ENCODE data around the gene GAL.

Gene GAL

DNA sequence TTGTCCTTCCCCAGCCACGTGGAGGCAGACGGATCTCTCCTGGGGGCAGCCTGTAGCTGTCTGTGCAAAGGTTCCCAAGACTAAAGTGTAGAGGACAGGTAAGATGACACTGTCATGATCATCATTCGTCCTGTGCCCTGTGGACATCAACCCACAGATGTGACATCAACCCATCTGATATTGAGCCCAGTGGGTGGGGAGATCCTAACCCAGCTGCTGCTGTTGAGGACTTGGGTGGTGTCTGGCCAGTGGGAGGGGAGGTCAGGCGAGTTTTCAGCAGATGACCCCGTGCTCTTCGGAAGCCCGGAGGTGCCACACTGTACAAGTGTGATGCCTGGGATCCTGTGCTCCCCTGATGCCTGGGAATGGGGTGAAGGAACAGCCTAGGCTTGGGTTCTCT, 1.2 kb upstream of the GAL start:
- DNase-seq: no peak

DNA sequence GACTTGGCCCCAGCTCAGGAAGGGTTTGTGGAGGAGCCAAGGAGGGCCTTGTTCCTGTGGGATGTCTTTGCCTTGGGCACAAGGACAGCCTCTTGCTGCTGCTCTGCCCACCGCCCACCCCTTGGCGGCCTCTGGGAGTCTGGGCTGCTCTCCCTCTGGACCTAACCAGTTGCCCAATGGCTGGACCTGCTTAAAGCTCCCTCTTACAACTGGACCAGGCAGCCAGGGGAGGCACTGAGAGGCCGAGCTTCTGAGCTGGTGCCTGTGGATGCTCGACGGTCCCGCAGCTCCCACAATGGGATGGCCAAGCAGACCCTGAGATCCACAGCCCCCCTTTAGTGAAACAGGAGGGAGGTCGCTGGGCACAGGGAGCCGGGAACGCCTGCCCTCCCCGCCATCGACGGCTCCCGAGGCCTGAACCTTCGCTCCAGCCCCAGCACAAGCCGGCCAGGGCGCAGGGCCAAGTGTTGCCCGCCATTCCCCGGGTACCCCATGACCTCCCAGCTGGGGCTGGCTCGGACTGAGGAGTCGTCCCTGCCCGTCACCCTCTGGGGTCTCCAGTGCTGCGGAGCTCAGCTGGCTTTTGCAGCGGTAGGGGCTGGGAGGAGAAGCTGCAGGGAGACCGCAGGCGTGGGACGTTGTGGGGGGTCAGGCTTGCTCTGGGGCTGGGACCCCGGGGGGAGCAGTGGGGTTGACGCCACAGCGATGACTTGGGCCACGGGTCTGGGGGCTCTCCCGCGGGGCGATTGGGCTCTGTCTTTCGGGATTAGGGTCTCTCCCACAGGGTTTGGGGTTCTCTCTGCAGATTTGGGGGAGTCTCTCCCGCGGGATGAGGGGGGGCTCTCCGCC, 584 bp upstream of the GAL start:
- DNase-seq: no peak

DNA sequence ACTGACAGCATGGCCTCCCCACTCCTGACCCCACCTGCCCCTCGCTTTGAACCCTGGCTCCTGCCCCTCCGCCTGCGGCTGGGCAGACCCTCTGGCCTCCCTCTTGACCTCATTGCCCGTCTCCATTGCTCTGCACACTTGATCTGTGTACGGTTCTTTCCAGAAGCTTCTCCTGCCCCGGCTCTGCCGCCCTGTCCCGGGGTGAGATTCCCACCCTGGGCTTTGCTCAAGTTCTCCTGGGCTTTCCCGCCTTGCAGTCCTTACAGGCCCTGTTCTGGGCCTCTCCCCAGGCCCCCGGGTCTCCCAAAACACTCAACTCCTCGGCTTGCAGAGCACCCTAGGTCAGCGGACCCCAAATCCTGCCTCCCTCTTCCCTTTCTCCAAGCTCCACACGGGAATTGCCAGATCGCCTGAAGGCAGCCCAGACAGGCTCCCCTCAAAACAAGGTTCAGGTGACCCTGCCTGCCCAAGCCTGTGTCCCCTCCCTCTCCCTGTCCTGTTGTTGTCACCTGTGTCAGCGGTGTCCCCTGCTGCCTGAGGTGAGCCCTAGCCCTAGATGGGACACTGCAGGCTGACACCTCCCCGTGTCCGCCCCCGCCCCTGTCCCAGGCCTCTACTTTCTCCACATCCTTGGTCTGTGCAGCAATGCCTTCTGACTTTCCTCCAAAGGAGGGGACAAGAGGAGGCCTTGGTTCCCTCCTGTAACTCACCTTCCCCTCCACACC, 1.5 kb downstream of the GAL start:
- no peak for DNase-seq

DNA sequence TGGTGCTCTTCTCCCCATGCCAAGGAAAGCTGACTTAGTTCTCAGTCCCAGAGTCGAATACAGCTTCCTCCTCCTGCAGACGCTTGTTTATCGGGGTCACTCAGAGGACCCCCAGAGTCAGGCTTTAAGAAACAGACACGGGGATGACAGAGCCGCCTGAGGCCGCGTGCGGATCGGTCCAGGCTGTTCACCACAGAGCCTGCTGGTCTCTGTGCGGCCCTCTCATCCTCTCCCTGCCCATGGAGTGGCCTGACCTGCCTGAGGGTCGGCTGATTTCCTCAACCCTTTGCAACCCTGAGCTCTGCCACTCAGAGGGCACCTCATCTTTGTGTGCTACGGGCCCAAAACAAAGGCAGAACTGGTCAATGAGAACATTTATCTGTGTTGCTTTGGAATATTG, 2.1 kb downstream of the GAL start:
- DNase-seq: no peak

DNA sequence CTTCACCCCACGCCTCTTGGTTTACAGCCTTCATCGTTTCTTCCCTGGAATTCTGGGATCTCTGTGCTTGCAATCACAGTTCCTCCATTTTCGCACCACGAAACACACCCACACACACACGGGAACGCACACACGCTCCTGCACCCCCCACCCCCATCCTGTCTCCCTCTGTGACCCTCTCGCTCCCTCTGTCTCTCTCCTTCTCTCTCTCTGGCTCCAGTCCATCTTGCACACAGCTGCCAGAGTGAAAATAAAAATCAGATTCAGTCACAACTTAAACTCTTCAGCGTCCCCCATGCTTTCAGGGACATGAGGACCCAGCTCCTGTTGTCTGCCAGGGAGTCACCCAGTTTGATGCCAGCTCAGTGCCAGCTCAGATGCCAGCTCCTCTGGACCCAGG, 3.0 kb downstream of the GAL start:
- no peak for DNase-seq

DNA sequence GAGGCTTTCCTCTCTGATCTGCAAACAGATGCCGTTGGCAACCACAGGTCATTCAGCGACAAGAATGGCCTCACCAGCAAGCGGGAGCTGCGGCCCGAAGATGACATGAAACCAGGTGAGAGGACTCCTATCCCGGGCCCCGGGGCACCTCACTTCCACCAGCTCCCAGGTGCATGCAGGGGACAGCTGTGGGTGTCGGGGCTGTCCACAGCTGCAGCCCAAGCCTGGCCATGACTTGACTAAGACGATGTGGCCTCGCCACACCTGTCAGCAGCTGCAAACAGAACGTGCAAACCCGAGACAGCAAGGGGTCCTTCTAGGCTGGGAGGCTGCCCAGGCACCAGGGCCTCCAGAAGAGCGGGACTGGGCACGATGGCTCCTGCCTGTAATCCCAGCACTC, 3.6 kb downstream of the GAL start:
- no peak for DNase-seq

- no peak for DNase-seq
Measured at GRCh38 chr11:68688881-68689280, 4.5 kb downstream of the GAL start.

DNA sequence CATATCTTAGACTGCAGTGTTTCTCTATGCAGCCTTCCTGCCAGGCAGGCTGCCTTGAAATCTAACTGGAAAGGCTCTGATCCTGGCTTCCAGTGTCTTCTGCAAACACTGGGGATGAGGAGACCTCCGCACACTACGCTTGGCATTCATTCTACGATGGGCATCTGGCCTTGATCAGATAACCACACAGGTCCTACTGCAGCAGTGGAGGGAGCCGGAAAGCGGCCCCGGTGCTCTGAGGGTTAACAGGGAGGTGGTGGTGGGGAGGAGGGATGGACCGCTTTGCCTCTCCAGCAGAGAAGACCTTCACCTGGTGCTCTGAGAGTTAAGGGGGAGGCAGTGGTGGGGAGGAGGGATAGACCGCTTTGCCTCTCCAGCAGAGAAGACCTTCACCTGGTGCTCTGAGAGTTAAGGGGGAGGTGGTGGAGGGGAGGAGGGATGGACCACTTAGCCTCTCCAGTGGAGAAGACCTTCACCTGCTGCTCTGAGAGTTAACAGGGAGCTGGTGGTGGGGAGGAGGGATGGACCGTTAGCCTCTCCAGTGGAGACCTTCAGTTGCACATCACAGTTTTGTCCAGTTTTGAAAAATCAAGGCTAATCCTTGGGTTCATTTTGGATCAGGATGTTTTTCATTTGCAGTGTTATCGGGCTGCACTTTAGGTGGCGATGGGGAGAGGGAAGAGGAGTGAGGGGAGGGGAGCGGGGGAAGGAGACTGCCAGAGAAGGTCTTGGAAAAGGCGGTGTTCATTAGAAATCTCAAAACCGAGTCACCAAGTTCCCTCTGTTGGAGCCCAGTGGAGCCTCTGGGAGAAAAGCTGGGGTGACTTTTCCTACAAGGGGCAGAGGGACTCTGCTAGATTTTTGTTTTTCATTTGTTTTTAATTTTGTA, 5.6 kb downstream of the GAL start:
- no peak for DNase-seq

DNA sequence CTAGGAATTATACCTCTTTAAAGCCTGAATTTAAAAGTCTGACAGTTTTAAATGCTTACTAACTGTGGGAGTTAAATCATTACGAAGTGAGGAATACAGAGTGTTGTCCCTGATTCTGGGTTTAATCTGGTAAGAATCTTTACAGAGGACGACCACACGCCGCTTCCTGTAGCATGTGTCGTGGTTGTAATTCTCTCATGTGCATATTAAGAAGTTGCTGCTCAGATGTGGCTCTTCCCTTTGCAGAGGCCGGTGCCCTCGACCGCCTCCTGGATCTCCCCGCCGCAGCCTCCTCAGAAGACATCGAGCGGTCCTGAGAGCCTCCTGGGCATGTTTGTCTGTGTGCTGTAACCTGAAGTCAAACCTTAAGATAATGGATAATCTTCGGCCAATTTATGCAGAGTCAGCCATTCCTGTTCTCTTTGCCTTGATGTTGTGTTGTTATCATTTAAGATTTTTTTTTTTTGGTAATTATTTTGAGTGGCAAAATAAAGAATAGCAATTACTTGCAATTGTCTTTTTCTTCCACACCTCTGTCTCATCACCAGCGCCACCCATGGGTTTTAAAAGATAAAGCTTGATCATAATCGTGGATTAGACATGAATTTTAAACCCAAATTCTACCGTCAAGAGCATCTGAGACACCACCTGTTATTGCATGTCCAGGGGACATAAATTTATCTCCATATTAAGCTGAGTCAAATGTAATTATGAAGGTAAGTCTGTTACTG, 6.5 kb downstream of the GAL start:
- peak; percentile 33 for DNase-seq

DNA sequence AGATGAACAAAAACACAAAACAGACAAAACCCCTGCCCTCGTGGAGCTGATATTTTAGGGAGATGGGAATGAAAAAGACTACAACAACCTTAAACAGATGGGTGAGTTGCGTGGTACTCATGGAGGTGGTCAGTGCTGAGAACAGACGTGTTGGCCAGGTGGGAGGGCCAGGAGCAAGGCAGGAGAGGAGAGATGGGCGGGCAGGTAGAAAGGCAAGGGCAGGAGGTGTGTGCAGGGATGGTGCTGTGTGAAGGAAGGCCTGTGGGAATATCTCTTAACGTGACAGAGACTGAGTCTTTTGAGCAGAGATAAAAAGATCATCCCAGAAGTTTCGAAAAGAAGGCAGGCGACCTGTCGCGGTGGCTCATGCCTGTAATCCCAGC, 7.0 kb downstream of the GAL start:
- no peak for DNase-seq

GRCh38 chr11:68692115-68692514, 7.8 kb downstream of the GAL start:
- no peak for DNase-seq

- no peak for DNase-seq
Measured at GRCh38 chr11:68692871-68693483, 8.6 kb downstream of the GAL start.

- DNase-seq: no peak
Measured at GRCh38 chr11:68693484-68693882, 9.1 kb downstream of the GAL start.

- DNase-seq: no peak
Measured at GRCh38 chr11:68694431-68695297, 10.3 kb downstream of the GAL start.

DNA sequence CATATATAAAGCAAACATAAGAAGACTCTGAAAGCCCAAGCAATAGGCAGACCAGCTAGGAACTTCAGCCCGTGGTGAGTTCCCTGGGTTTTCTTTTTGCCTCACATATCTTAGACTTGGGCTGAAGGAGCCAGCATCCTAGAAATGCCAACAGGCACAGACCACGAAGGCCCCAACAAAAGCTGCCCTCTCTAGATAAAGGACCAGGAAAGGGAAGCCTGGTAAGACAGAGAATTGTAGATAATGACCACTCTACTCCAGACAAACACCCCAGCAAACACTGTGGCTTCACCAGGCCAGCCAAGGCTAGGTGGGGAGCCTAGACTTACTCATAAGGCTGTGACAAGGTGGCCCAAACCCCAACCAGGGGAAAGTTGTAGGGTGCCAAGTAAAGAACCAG, 11.2 kb downstream of the GAL start:
- DNase-seq: no peak

- no peak for DNase-seq
Measured at GRCh38 chr11:68698993-68699392, 14.6 kb downstream of the GAL start.

DNA sequence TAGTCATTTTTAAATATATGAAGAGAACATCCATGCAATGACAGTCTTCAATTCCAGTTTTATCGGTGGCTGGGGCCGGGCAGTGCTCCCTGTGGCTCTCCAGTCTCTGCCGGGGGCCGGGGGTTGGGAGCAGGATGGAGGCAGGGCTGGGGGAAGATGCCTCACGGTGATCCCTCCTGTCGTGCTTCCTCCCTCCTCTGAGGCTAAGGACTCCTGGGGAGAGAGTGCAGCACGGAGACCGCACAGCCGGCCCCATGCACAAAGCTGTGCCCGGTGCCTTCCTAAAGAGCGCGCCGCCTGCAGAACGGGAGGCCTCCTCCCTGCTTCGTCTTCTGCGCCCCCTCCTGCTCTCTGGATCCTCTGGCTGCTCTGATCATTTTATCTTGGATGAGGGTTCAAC, 20.5 kb downstream of the GAL start:
- DNase-seq: no peak

DNA sequence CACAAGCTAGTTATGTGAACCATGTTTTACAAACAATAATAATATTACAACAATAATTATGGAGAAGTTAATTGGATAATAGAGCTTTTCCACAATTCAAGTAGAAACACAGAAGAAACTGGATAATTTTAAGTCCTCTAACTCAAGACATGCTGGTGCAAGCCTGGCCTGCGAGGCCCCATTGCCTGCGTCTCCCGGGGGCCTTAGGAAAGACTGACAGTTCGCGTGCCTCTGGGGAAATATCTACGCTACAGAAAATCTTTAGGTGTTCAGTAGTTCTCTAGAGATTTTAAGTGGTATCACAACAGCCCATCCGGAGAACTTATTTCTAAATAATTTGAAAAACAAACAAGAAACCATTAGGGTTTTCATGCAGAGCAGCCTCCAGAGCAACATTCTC, 23.2 kb downstream of the GAL start:
- DNase-seq: no peak

- no peak for DNase-seq
Measured at GRCh38 chr11:68709062-68709461, 24.7 kb downstream of the GAL start.

DNA sequence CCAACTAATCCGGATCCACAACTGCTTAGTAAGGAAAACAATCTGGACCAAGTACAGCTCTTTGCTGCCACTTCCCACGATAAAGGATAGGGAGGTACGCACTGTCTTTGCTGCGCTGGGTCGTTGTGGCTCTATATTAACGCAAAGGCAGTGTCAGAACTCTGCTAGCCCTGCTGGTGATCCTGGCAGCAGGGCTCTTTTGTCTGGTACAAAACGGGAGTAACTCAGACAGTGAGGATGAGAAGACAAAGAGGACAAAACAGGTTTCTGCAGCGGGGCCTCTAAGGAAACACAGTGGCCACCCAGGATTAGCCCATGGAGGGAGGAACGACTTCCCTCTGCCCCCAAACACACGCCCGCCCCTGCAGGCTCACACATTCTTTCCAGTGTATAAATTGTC, 26.1 kb downstream of the GAL start:
- no peak for DNase-seq

- DNase-seq: no peak
Measured at GRCh38 chr11:68711114-68711513, 26.8 kb downstream of the GAL start.

Data from stimulated activated CD8-positive, alpha-beta memory T cell treated with anti-CD3 and anti-CD28 coated beads, Interleukin-4, amount 100 ng/mL, for 48 hours (primary cell).